Measurements from ENCODE around the gene CNTN5.

CNTN5 gene

DNA sequence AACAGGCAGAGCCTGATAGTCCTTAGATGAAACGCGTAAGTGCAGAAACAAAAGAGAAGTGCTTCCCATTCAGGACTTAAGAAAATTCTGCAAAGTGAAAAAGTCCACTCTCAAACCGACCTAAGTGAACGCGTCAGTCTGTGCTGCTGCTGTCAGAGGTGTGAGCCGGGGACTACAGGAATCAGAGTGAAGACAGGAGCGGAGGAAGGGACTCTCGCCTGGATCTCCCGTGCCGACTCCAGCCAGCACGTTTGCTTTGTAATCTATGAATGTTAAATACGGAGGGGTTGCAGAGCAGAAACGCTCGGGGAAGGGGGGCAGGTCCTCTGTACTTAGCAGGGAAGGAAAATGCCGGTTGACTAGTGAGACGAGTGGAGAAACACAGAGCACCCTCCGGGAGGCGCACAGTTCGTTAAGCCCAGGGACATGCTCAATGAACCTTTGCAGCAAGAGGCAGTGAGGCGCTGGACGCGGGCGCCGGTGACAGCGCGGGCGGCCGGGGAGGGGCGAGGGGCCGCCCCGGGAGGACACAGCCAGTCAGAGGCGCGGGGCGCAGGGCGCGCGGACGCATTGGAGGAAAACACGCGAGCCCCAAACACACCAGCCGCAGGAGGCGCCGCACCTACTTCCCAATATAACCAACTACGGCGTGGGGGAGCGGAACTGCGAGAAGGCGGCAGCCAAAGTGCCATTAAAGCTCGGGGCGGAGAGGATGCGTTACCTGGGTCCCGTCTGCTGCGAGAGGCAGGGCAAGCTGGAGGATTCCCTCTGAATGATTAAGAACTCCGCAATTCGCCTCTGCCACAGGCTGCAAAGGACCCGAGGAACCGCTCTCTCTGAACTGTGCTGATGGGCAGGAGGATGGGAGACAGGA, at the start of gene CNTN5:
CNTN5 (plus strand) TSS at position 598 of the 874 bp plus-strand sequence.
- TF ChIP-seq POLR2AphosphoS5 (IDR thresholded peaks at IDR 0.05; ENCODE audit: borderline replicate concordance, low read depth, low read length) (no peak), FOXP2 (optimal IDR thresholded peaks at IDR 0.05; ENCODE audit: control extremely low read depth, extremely low read length, insufficient read depth) (no peak), EZH2 (IDR thresholded peaks at IDR 0.05) (no peak)

DNA sequence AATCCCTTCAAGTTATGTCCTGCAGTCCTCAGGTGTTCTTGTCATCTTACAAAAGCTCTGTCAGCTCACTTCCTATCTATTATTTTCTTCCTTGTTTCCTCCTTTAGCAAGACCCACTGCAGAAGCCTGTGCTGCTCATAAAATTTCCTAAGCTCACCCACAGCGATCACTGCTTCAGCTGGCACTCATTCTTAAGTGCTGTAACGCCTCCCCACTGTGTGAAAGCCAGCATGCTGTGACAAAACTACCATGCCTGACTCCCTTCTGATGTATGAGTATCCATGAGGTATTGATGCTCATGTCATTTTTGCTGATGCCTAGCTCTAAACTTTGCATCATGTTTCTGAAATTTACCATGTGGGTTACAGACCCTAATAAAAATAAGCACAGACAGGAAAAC, 41.5 kb upstream of the CNTN5 start:
- TF ChIP-seq FOXP2 (optimal IDR thresholded peaks at IDR 0.05; ENCODE audit: control extremely low read depth, extremely low read length, insufficient read depth): peak; percentile 66
- TF ChIP-seq EZH2 (IDR thresholded peaks at IDR 0.05): no peak
- no peak for TF ChIP-seq POLR2AphosphoS5 (IDR thresholded peaks at IDR 0.05; ENCODE audit: borderline replicate concordance, low read depth, low read length)
- Histone ChIP-seq H3K27ac (no peak overlapping the region), H3K9ac (ENCODE audit: insufficient read length) (no peak overlapping the region), H3K9me3 (ENCODE audit: low read depth, low read length) (no peaks in the 10 kb centered on the region), H3K4me3 (no peak overlapping the region), H3K36me3 (ENCODE audit: insufficient read depth, low read length) (no peaks in the 10 kb centered on the region)
- peak; percentile 55 for DNase-seq (ENCODE audit: low read depth, low spot score)

More for the DNA sequence above, at the start of gene CNTN5:
- H3K27ac ChIP-seq: no peak within 1 kb of the TSS
- peak within 1 kb of the TSS; percentile 52 for H3K9ac ChIP-seq (ENCODE audit: insufficient read length)
- no peak for DNase-seq (ENCODE audit: low read depth, low spot score)
- peak within 1 kb of the TSS; percentile 88 for H3K4me3 ChIP-seq
- H3K36me3 ChIP-seq (ENCODE audit: insufficient read depth, low read length): no peaks in the 10 kb centered on the region
- no peaks in the 10 kb centered on the region for H3K9me3 ChIP-seq (ENCODE audit: low read depth, low read length)

DNA sequence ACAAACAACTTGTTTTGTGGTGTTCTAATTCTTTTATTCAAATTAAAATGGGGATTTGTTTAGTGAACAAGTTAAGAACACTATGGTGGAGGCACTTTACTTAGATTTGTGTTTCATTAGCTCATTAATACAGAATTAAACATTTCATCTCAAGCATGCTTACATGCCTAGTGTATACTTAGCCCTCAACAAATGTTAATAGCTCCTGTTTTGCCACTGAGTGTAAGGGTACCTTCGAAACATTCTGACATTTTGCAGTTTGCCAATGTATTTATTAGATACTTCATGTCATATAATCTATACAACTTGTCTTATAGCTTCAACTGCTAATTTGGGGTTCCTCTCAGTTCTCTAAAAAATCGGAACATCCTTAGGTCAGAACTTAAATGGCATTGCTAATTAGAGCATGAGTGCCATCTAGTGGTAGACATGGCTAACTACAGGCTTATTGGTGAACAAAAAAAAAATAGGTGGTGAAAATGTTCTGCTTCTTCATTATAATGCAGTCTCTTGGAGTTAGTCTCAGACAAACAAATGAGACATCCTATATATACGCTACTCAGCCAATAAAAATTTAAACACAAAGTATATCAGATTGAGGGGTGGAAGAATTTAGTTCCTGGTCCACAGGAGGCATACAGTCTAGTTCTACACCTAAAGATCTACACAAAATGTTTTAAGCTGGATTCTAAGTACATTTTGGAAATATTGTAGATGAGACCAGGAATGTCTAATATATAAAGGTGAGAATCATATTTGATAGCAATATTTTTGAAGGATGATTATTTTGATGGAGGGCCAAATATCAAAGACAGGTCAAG, 4.9 kb upstream of the CNTN5 start:
- Histone ChIP-seq H3K36me3 (ENCODE audit: insufficient read depth, low read length) (no peaks in the 10 kb centered on the region), H3K9me3 (ENCODE audit: low read depth, low read length) (no peaks in the 10 kb centered on the region), H3K9ac (ENCODE audit: insufficient read length) (no peak overlapping the region), H3K27ac (no peak overlapping the region), H3K4me3 (0 out of 2 replicates have a peak overlapping the region, but pooled peaks have one; percentile 5)
- TF ChIP-seq FOXP2 (optimal IDR thresholded peaks at IDR 0.05; ENCODE audit: control extremely low read depth, extremely low read length, insufficient read depth): no peak
- TF ChIP-seq POLR2AphosphoS5 (IDR thresholded peaks at IDR 0.05; ENCODE audit: borderline replicate concordance, low read depth, low read length): no peak
- no peak for TF ChIP-seq EZH2 (IDR thresholded peaks at IDR 0.05)
- DNase-seq (ENCODE audit: low read depth, low spot score): no peak

DNA sequence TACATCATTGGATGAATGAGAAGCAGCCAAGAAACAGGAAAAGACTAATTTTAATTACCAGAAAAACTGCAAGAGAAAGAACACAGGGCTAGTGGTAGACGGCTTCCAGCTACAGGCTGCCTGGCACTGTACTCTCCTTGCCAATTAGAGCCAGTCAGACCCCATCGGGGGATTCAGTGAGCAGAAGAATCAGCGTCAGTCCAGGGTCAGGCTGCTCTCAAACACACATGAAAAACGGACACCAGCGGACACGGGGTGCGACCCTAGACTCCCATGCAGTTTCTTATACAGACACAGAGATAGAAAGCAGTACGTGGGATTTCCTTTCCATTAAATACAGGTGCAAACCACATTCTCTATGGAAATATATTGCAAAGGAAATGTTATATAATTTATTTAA, 1.1 kb upstream of the CNTN5 start:
- TF ChIP-seq FOXP2 (optimal IDR thresholded peaks at IDR 0.05; ENCODE audit: control extremely low read depth, extremely low read length, insufficient read depth) (no peak), POLR2AphosphoS5 (IDR thresholded peaks at IDR 0.05; ENCODE audit: borderline replicate concordance, low read depth, low read length) (no peak), EZH2 (IDR thresholded peaks at IDR 0.05) (no peak)
- peak overlapping the region; percentile 88 for H3K4me3 ChIP-seq
- H3K9me3 ChIP-seq (ENCODE audit: low read depth, low read length): no peaks in the 10 kb centered on the region
- no peaks in the 10 kb centered on the region for H3K36me3 ChIP-seq (ENCODE audit: insufficient read depth, low read length)
- no peak overlapping the region for H3K27ac ChIP-seq
- no peak overlapping the region for H3K9ac ChIP-seq (ENCODE audit: insufficient read length)
- DNase-seq (ENCODE audit: low read depth, low spot score): no peak

DNA sequence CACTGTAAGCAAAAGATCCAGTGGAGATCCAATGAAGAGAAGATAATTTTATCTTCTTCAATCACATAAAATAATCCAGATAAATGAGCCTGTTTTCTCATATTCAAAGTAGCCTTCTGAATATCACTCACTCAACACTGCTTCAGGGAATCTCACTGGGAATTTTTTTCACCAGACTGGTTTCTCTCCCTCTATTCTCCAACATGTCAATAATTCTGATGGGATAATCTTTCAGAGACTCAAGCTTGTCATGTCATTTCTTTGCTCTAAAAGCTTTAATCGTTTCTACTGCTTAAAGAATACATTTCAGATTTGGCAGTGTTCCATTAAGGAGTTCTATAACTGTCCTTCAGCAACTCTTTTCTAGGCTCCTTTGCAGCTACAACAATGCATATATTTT, 16.3 kb downstream of the CNTN5 start:
- Histone ChIP-seq H3K36me3 (ENCODE audit: insufficient read depth, low read length) (no peaks in the 10 kb centered on the region), H3K4me3 (no peak overlapping the region), H3K27ac (no peak overlapping the region), H3K9ac (ENCODE audit: insufficient read length) (no peak overlapping the region), H3K9me3 (ENCODE audit: low read depth, low read length) (no peaks in the 10 kb centered on the region)
- TF ChIP-seq EZH2 (IDR thresholded peaks at IDR 0.05) (no peak), POLR2AphosphoS5 (IDR thresholded peaks at IDR 0.05; ENCODE audit: borderline replicate concordance, low read depth, low read length) (no peak), FOXP2 (optimal IDR thresholded peaks at IDR 0.05; ENCODE audit: control extremely low read depth, extremely low read length, insufficient read depth) (no peak)
- DNase-seq (ENCODE audit: low read depth, low spot score): no peak

DNA sequence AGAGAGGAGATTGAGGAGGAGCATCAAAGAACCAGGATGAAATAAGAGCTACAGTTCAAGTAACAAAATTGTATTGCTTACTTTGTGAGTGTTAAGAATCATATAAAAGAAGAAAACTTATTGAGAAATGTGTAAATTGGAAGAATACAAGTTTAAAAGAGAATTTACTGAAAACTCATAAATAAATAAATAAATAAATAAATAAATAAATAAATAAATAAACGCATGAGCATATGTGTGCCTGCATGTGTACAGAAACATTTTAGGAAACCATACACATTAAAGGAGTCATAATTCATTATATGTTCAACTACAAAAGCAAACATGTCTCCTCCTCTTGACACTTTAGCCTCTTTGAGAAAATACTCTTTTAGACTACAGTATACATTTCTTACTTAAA, 42.6 kb downstream of the CNTN5 start:
- Histone ChIP-seq H3K9me3 (ENCODE audit: low read depth, low read length) (no peaks in the 10 kb centered on the region), H3K9ac (ENCODE audit: insufficient read length) (no peak overlapping the region), H3K4me3 (no peak overlapping the region), H3K36me3 (ENCODE audit: insufficient read depth, low read length) (no peaks in the 10 kb centered on the region), H3K27ac (no peak overlapping the region)
- DNase-seq (ENCODE audit: low read depth, low spot score): no peak
- TF ChIP-seq FOXP2 (optimal IDR thresholded peaks at IDR 0.05; ENCODE audit: control extremely low read depth, extremely low read length, insufficient read depth): no peak
- TF ChIP-seq POLR2AphosphoS5 (IDR thresholded peaks at IDR 0.05; ENCODE audit: borderline replicate concordance, low read depth, low read length): no peak
- TF ChIP-seq EZH2 (IDR thresholded peaks at IDR 0.05): no peak

DNA sequence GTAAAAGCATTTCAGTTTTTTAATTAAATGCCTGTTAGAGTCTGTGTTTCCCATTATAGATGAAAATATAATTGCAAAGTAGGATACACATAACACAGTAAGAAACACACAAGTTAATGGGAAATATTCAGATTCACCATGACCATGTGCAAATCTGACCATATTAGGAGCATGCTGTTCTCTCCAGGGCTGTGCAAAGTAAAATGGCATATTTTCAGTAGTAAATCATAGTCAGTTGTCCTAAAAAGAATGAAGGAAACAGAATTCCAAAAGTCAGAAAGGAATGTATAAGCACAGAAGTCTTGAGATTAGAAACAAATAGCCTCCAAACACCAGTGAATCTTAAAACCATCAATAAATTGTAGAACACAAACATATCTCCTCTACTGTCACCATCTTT, 44.4 kb downstream of the CNTN5 start:
- H3K36me3 ChIP-seq (ENCODE audit: insufficient read depth, low read length): no peaks in the 10 kb centered on the region
- TF ChIP-seq FOXP2 (optimal IDR thresholded peaks at IDR 0.05; ENCODE audit: control extremely low read depth, extremely low read length, insufficient read depth): no peak
- TF ChIP-seq POLR2AphosphoS5 (IDR thresholded peaks at IDR 0.05; ENCODE audit: borderline replicate concordance, low read depth, low read length): no peak
- TF ChIP-seq EZH2 (IDR thresholded peaks at IDR 0.05): no peak
- H3K9me3 ChIP-seq (ENCODE audit: low read depth, low read length): no peaks in the 10 kb centered on the region
- H3K27ac ChIP-seq: no peak overlapping the region; the same call in 1 of the 2 replicates
- DNase-seq (ENCODE audit: low read depth, low spot score): no peak
- H3K9ac ChIP-seq (ENCODE audit: insufficient read length): no peak overlapping the region
- no peak overlapping the region for H3K4me3 ChIP-seq
